IMR-90 (cell line): Measurements from ENCODE around the gene TBC1D22A. TPM values are rescaled to one million over a fixed set of nuclear protein-coding genes. Genes with fewer than 3 reads are reported as not detected.

Experiments
- ATAC-seq: fragments of 200-7000 bp; cut with Tn5 transposase; 2 replicates; pipeline ENCODE4 v1.9.1; 2020; ENCODE audit warnings: low read depth, mild to moderate bottlenecking, moderate library complexity
- BruUV-seq: library from RNA; stranded (reverse); fragments of 400-500 nt; replicated peaks from 2 replicates; lab custom pipeline; 2021; lab: Mats Ljungman, UMichigan
- CTCF ChIA-PET: fragments of 300-600 bp; formaldehyde crosslinking; extraction: SDS; loops from one replicate; lab custom pipeline; 2021; ENCODE audit warnings: antibody characterized with exemption; lab: Yijun Ruan, JAX
- POLR2A ChIA-PET: fragments of 300-600 bp; sonication (Branson Sonifier 250); formaldehyde crosslinking; loops from one replicate; lab custom pipeline; 2022; ENCODE audit warnings: antibody characterized with exemption; ENCODE audit not compliant: unreplicated experiment; lab: Charles Lee
- DNase-seq: peaks from one replicate; pipeline ENCODE4 v3.0.0; 2013
- H2AFZ ChIP-seq: replicated peaks from 2 replicates; pipeline ENCODE3; 2013; ENCODE audit warnings: low read length, mild to moderate bottlenecking; ENCODE audit not compliant: poor library complexity
- H2AK5ac ChIP-seq: 2 replicates; pipeline ENCODE4 v1.6.1; 2013; ENCODE audit warnings: low read depth, low read length, inconsistent platforms
- H2AK9ac ChIP-seq: replicated peaks from 2 replicates; pipeline ENCODE3; 2013; ENCODE audit warnings: mild to moderate bottlenecking, low read depth, low read length, moderate library complexity; ENCODE audit not compliant: poor library complexity
- H2BK120ac ChIP-seq: 2 replicates; pipeline ENCODE4 v1.6.1; 2013; ENCODE audit warnings: low read depth, low read length, inconsistent platforms
- H2BK15ac ChIP-seq: 3 replicates; pipeline ENCODE4 v1.6.1; 2013; ENCODE audit warnings: low read depth, low read length, inconsistent platforms
- H2BK20ac ChIP-seq: 2 replicates; pipeline ENCODE4 v1.6.1; 2013; ENCODE audit warnings: low read depth, mild to moderate bottlenecking, inconsistent platforms, low read length, moderate library complexity
- H2BK5ac ChIP-seq: 2 replicates; pipeline ENCODE4 v1.6.1; 2013; ENCODE audit warnings: mild to moderate bottlenecking, low read depth, low read length, inconsistent platforms; ENCODE audit not compliant: poor library complexity, severe bottlenecking
- H3K14ac ChIP-seq: replicated peaks from 2 replicates; pipeline ENCODE4 v1.6.1; 2013; ENCODE audit warnings: low read depth, low read length, inconsistent platforms
- H3K18ac ChIP-seq: 2 replicates; pipeline ENCODE4 v1.6.1; 2013; ENCODE audit warnings: low read depth, low read length, control low read depth
- H3K23ac ChIP-seq: 2 replicates; pipeline ENCODE4 v1.6.1; 2013; ENCODE audit warnings: low read depth, low read length, inconsistent platforms
- H3K27ac ChIP-seq: 2 replicates; pipeline ENCODE4 v1.5.1; 2013; ENCODE audit warnings: mild to moderate bottlenecking, control low read depth, low read length; ENCODE audit not compliant: insufficient read depth
- H3K27me3 ChIP-seq: 2 replicates; pipeline ENCODE4 v1.6.1; 2013; ENCODE audit warnings: low read length; ENCODE audit not compliant: control insufficient read depth, insufficient read depth
- H3K36me3 ChIP-seq: 2 replicates; pipeline ENCODE4 v1.6.1; 2013; ENCODE audit warnings: low read length, mixed read lengths; ENCODE audit not compliant: control insufficient read depth, insufficient read depth
- H3K4ac ChIP-seq: 2 replicates; pipeline ENCODE4 v1.6.1; 2013; ENCODE audit warnings: low read depth, low read length, inconsistent platforms
- H3K4me1 ChIP-seq: 2 replicates; pipeline ENCODE4 v1.6.1; 2013; ENCODE audit warnings: low read length, mixed read lengths; ENCODE audit not compliant: control insufficient read depth, insufficient read depth
- H3K4me2 ChIP-seq: 2 replicates; pipeline ENCODE4 v1.6.1; 2013; ENCODE audit warnings: low read depth, mild to moderate bottlenecking, control low read depth, low read length, moderate library complexity
- H3K4me3 ChIP-seq: 2 replicates; pipeline ENCODE4 v1.5.1; 2013; ENCODE audit warnings: low read depth, mild to moderate bottlenecking, control low read depth, low read length, moderate library complexity; ENCODE audit not compliant: insufficient read depth
- H3K56ac ChIP-seq: 2 replicates; pipeline ENCODE4 v1.6.1; 2013; ENCODE audit warnings: low read length, inconsistent platforms; ENCODE audit not compliant: insufficient read depth; ENCODE audit errors: extremely low read depth
- H3K79me1 ChIP-seq, 2 experiments: 2 replicates each; pipeline ENCODE4 v1.6.1; 2013; ENCODE audit warnings: low read length in 2 of 2, inconsistent platforms in 1 of 2, low read depth in 1 of 2
- H3K9ac ChIP-seq: 2 replicates; pipeline ENCODE4 v1.6.1; 2013; ENCODE audit warnings: low read depth, low read length, control low read depth
- H3K9me1 ChIP-seq: 2 replicates; pipeline ENCODE4 v1.6.1; 2013; ENCODE audit warnings: low read length, inconsistent platforms; ENCODE audit not compliant: insufficient read depth
- H3K9me3 ChIP-seq: 2 replicates; pipeline ENCODE4 v1.6.1; 2013; ENCODE audit warnings: low read length; ENCODE audit not compliant: control insufficient read depth, insufficient read depth
- H4K20me1 ChIP-seq: 2 replicates; pipeline ENCODE4 v1.6.1; 2013; ENCODE audit warnings: low read length, inconsistent platforms; ENCODE audit not compliant: insufficient read depth
- H4K5ac ChIP-seq: 2 replicates; pipeline ENCODE4 v1.6.1; 2013; ENCODE audit warnings: mild to moderate bottlenecking, low read depth, low read length, control low read depth
- H4K8ac ChIP-seq, 2 experiments: 2 replicates each; pipeline ENCODE4 v1.6.1; 2013; ENCODE audit warnings: low read depth in 2 of 2, low read length in 2 of 2, control low read depth in 1 of 2, inconsistent platforms in 1 of 2
- H4K91ac ChIP-seq: 2 replicates; pipeline ENCODE4 v1.6.1; 2013; ENCODE audit warnings: low read depth, low read length, inconsistent platforms; ENCODE audit not compliant: insufficient read depth
- BHLHE40 ChIP-seq: fragments of 150-350 bp; IDR thresholded peaks from 2 replicates; pipeline ENCODE4 v1.6.1; 2016; ENCODE audit warnings: mild to moderate bottlenecking, low read depth, low read length
- CEBPB ChIP-seq: IDR thresholded peaks from 2 replicates; pipeline ENCODE4 v1.6.1; 2012; ENCODE audit warnings: low read depth, low read length, improper control_type of control experiment
- CHD1 ChIP-seq: IDR thresholded peaks from 2 replicates; pipeline ENCODE4 v1.6.1; 2012; ENCODE audit warnings: low read depth, low read length, improper control_type of control experiment
- CTCF ChIP-seq: conservative IDR thresholded peaks from 2 replicates; pipeline ENCODE4 v1.5.1; 2012; ENCODE audit warnings: mild to moderate bottlenecking, low read depth, low read length, improper control_type of control experiment
- ELK1 ChIP-seq: fragments of 150-350 bp; IDR thresholded peaks from 2 replicates; pipeline ENCODE4 v1.6.1; 2016; ENCODE audit warnings: low read depth, mild to moderate bottlenecking, low read length, moderate library complexity, borderline replicate concordance
- FOS ChIP-seq: fragments of 150-350 bp; IDR thresholded peaks from 2 replicates; pipeline ENCODE4 v1.6.1; 2016; ENCODE audit warnings: low read depth, low read length
- MAZ ChIP-seq: IDR thresholded peaks from 2 replicates; pipeline ENCODE4 v1.6.1; 2012; ENCODE audit warnings: low read depth, mild to moderate bottlenecking, low read length, improper control_type of control experiment, moderate library complexity, borderline replicate concordance
- MXI1 ChIP-seq: IDR thresholded peaks from 2 replicates; pipeline ENCODE4 v1.6.1; 2012; ENCODE audit warnings: low read depth, mild to moderate bottlenecking, low read length, moderate library complexity, borderline replicate concordance
- NFE2L2 ChIP-seq: fragments of 150-350 bp; IDR thresholded peaks from 2 replicates; pipeline ENCODE4 v1.6.1; 2016; ENCODE audit warnings: low read depth, mild to moderate bottlenecking, low read length
- POLR2A ChIP-seq: IDR thresholded peaks from 2 replicates; pipeline ENCODE4 v1.6.1; 2012; ENCODE audit warnings: mild to moderate bottlenecking, low read depth, low read length
- RAD21 ChIP-seq: IDR thresholded peaks from 2 replicates; pipeline ENCODE4 v1.6.1; 2012; ENCODE audit warnings: low read length, improper control_type of control experiment
- RCOR1 ChIP-seq: IDR thresholded peaks from 2 replicates; pipeline ENCODE4 v1.6.1; 2012; ENCODE audit warnings: mild to moderate bottlenecking, low read length, improper control_type of control experiment; ENCODE audit not compliant: insufficient replicate concordance
- RFX5 ChIP-seq: IDR thresholded peaks from 2 replicates; pipeline ENCODE4 v1.8.0; 2012; ENCODE audit warnings: low read depth, mild to moderate bottlenecking, low read length, moderate library complexity
- SMC3 ChIP-seq: fragments of 150-350 bp; IDR thresholded peaks from 2 replicates; pipeline ENCODE4 v1.6.1; 2016; ENCODE audit warnings: low read depth, mild to moderate bottlenecking, antibody characterized with exemption, low read length, moderate library complexity
- USF2 ChIP-seq: fragments of 150-350 bp; IDR thresholded peaks from 2 replicates; pipeline ENCODE4 v1.6.1; 2017; ENCODE audit warnings: mild to moderate bottlenecking, antibody characterized with exemption, low read length, low read depth
- WGBS, 2 experiments: methylation state at CpG; one replicate each; pipeline versions ENCODE4 v1.1.5 to v1.1.7; 2013; ENCODE audit warnings: missing lambda C conversion rate in 2 of 2; ENCODE audit not compliant: insufficient read length in 1 of 2; ENCODE audit errors: extremely low coverage in 2 of 2; 5-methylcytosine and 5-hydroxymethylcytosine counted together
- dilution Hi-C: fragments of 300-500 bp; cut with HindIII; formaldehyde crosslinking; loops from one replicate; pipeline ENCODE4 v1.14.3; 2018; ENCODE audit warnings: low sequenced_read_pairs; ENCODE audit not compliant: unreplicated experiment
- in situ Hi-C: fragments of 300-500 bp; cut with MboI; formaldehyde crosslinking; loops from 3 replicates; pipeline ENCODE4 v1.14.3; 2019; ENCODE audit warnings: low sequenced_read_pairs, inconsistent platforms, mixed read lengths
- intact Hi-C: fragments of 100-400 bp; cut with micrococcal nuclease; formaldehyde crosslinking; loops from 2 replicates; pipeline ENCODE4 v1.10.0; 2022
- polyA plus RNA-seq, 3 experiments: library from polyadenylated mRNA; depleted of rRNA; stranded (reverse); fragments of >200 nt; gene quantifications; 2 replicates each; pipeline ENCODE4 v1.2.3, GENCODE V29; 2012; ENCODE audit warnings: low replicate concordance in 1 of 3
- total RNA-seq: library from RNA; depleted of rRNA; stranded (reverse); fragments of >200 nt; gene quantifications from 2 replicates; pipeline ENCODE4 v1.2.3, GENCODE V29; 2012

TBC1D22A gene
- total and polyA plus RNA-seq, 2 of the 4 experiments (the other 2 are of a cell fraction) = 9.0 to 16.7 TPM

GRCh38 chr22:47123006-47123826, 360.8 kb downstream of the TBC1D22A start:
- H2BK120ac ChIP-seq = no peak overlapping the region
- no peak overlapping the region for H3K4me3 ChIP-seq
- H3K27me3 ChIP-seq = no peaks in the 10 kb centered on the region
- H2BK15ac ChIP-seq = no peak overlapping the region
- no peak overlapping the region for H3K9ac ChIP-seq
- intact Hi-C loops = no loop called here
- H2AK5ac ChIP-seq = no peak overlapping the region
- dilution Hi-C loops = no loop called here
- no peak overlapping the region for H2AFZ ChIP-seq
- in situ Hi-C loops = no loop called here
- ChIA-PET CTCF (no interaction called here), POLR2A (interaction anchor here (0.7 kb wide), 1 partner anchor 12 kb away, joined by 3 read pairs; no protein-coding TSS in a partner anchor)
- no peak overlapping the region for H3K4ac ChIP-seq
- H4K8ac ChIP-seq = 0 out of 4 replicates have a peak overlapping the region, but pooled peaks of 1 of the 2 experiments have one; percentile 25
- no peak overlapping the region for H3K4me2 ChIP-seq
- no peaks in the 10 kb centered on the region for H3K4me1 ChIP-seq
- no peak overlapping the region for H4K91ac ChIP-seq
- H3K79me1 ChIP-seq = no peaks in the 10 kb centered on the region
- H3K9me3 ChIP-seq = no peaks in the 10 kb centered on the region
- peak overlapping the region; percentile 70 for H2AK9ac ChIP-seq
- no peak overlapping the region for H3K56ac ChIP-seq
- TF ChIP-seq ELK1 = no peak
- TF ChIP-seq RCOR1 = no peak
- no peak for TF ChIP-seq RAD21
- no peak for TF ChIP-seq CEBPB
- no peak for TF ChIP-seq CHD1
- TF ChIP-seq POLR2A = no peak
- TF ChIP-seq CTCF = no peak
- no peak for TF ChIP-seq FOS
- no peak for TF ChIP-seq USF2
- TF ChIP-seq BHLHE40 = no peak
- no peak for TF ChIP-seq SMC3
- TF ChIP-seq MXI1 = no peak
- no peak for TF ChIP-seq RFX5
- no peak for TF ChIP-seq MAZ
- no peak for TF ChIP-seq NFE2L2
- DNase-seq (no peak), ATAC-seq (no peak)
- WGBS, 2 experiments = 77% methylated on average over 14 of the region's 18 CpGs; no CpG with 5 or more reads in 1 of the 2 experiments
- no TSS peak for BruUV-seq
- H3K9me1 ChIP-seq = no peaks in the 10 kb centered on the region; the same call in 1 of the 2 replicates
- no peak overlapping the region for H3K14ac ChIP-seq
- H3K23ac ChIP-seq = no peak overlapping the region
- H3K36me3 ChIP-seq = no peaks in the 10 kb centered on the region
- no peaks in the 10 kb centered on the region for H4K20me1 ChIP-seq
- no peak overlapping the region for H2BK5ac ChIP-seq
- no peak overlapping the region for H3K18ac ChIP-seq
- no peak overlapping the region for H3K27ac ChIP-seq
- no peak overlapping the region for H2BK20ac ChIP-seq
- H4K5ac ChIP-seq = no peak overlapping the region
